Left forelimb (tissue), 1 donor: ENCODE results near the gene RAP2A.
A peak's percentile ranks its signal among the peaks of the same experiment; 100 is the strongest.

ENCODE experiments used
- DNase-seq: peaks from one replicate; pipeline ENCODE4 v3.0.0-alpha.2; 2018; ENCODE audit warnings: low spot score

The RAP2A gene

GRCh38 chr13:97422118-97423054 lies 11.6 kb upstream of the RAP2A start:
- DNase-seq, result no peak

- no peak for DNase-seq
These were observed 10.5 kb upstream of the RAP2A start for GRCh38 chr13:97423300-97424045.

GRCh38 chr13:97425590-97425989 lies 8.4 kb upstream of the RAP2A start:
- no peak for DNase-seq

GRCh38 chr13:97426695-97427094 lies 7.3 kb upstream of the RAP2A start:
- DNase-seq, result no peak

- DNase-seq, result no peak
These were observed 4.3 kb upstream of the RAP2A start for GRCh38 chr13:97429681-97430081.

- no peak for DNase-seq
These were observed 3.7 kb upstream of the RAP2A start for GRCh38 chr13:97430296-97430695.

GRCh38 chr13:97431171-97431764 lies 2.7 kb upstream of the RAP2A start:
- no peak for DNase-seq

GRCh38 chr13:97432232-97432916 lies 1.6 kb upstream of the RAP2A start:
- no peak for DNase-seq

- peak; percentile 100 for DNase-seq
These were observed 847 bp upstream of the RAP2A start for GRCh38 chr13:97432917-97433726.

GRCh38 chr13:97434397-97435201 lies 630 bp downstream of the RAP2A start:
- peak; percentile 79 for DNase-seq

GRCh38 chr13:97435323-97435722 lies 1.4 kb downstream of the RAP2A start:
- no peak for DNase-seq

- DNase-seq, result no peak
These were observed 1.8 kb downstream of the RAP2A start for GRCh38 chr13:97435794-97436193.

GRCh38 chr13:97436845-97437244 lies 2.9 kb downstream of the RAP2A start:
- DNase-seq, result no peak

- no peak for DNase-seq
These were observed 3.8 kb downstream of the RAP2A start for GRCh38 chr13:97437729-97438128.

GRCh38 chr13:97438856-97439595 lies 5.1 kb downstream of the RAP2A start:
- no peak for DNase-seq

- no peak for DNase-seq
These were observed 6.7 kb downstream of the RAP2A start for GRCh38 chr13:97440598-97441170.

GRCh38 chr13:97441368-97441767 lies 7.4 kb downstream of the RAP2A start:
- no peak for DNase-seq

- DNase-seq, result no peak
These were observed 11.7 kb downstream of the RAP2A start for GRCh38 chr13:97445522-97446187.

- no peak for DNase-seq
These were observed 12.5 kb downstream of the RAP2A start for GRCh38 chr13:97446448-97446847.
